GM19455 (cell line): ENCODE measurements around the gene CACNA1C.

ENCODE experiments used
- ATAC-seq: cut with Tn5 transposase; IDR thresholded peaks from one replicate; pipeline ENCODE4 v1.9.1; 2021; ENCODE audit not compliant: unreplicated experiment

CACNA1C gene

DNA sequence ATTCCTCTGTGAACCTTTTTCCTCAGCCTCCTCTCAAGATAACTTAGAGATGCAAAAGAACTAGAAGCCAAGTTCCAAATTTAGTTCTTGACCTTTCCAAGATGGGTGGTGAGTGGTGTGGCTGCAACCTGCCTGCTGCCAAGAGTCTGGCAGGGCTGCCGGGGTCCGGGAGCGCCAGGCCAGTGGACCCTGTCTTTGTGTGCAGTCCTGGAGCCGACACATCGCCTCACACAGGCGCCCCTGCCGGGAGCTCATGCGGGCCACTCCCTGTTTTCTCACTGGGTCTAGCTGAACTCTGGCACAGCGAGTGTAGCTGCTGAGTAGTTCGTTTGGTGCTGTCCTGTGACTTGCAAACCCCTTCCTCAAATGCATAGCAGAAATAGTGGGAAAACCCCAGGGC, 84.9 kb downstream of the CACNA1C start:
- no peak for ATAC-seq

DNA sequence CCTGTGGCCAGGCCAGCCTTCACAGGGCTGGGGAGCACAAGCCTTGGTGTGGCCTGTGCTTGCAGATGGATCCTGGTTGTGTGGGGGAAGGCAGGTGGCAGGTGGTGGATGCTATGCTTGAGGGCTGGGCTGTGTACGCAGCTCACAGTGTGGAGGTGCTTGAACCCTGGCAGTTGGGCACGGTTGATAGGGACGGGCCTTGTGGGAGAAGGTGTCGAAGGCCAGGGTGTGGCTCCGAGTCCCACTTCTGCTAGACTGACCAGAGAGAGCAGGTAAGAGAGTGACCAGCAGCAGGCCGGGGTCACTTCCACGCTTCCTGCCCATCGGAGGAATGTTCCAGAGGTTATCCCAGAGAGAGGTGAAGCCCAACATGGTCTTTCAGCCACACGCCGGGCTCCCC, 85.5 kb downstream of the CACNA1C start:
- no peak for ATAC-seq

- no peak for ATAC-seq
These were observed 86.1 kb downstream of the CACNA1C start for GRCh38 chr12:2138871-2139308.

- ATAC-seq: no peak
These were observed 86.9 kb downstream of the CACNA1C start for GRCh38 chr12:2139651-2140050.

- no peak for ATAC-seq
These were observed 88.2 kb downstream of the CACNA1C start for GRCh38 chr12:2140858-2141519.

GRCh38 chr12:2142068-2142467, 89.3 kb downstream of the CACNA1C start:
- ATAC-seq: no peak

GRCh38 chr12:2144951-2145350, 92.2 kb downstream of the CACNA1C start:
- ATAC-seq: no peak

DNA sequence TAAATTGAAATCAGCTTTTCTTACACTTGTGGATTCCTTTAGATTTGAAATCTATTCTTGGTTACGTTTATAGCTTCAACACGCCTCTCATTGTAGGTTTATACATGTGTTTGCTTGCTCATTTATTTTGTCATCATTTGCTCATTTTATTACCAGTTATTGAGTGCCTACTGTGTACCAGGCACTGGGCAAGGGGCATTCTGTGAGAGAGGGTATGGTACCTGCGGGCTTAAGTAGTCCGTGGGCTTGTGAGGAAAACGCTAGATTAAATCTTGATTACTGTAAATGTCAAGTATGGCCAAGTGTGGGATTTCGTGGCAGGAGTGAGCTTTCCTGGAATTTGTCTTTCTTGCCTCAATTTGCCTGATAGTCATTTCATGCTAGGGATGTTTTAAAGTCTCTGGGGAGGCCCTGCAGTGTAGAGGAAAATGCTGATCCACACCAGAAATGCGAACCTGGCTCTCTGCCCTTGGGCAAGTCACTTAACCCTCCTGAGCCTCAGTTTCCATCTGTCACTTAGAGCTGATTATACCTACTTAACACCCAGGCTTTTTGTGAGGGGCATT, 92.7 kb downstream of the CACNA1C start:
- no peak for ATAC-seq

- no peak for ATAC-seq
These were observed 94.5 kb downstream of the CACNA1C start for GRCh38 chr12:2147335-2147734.

DNA sequence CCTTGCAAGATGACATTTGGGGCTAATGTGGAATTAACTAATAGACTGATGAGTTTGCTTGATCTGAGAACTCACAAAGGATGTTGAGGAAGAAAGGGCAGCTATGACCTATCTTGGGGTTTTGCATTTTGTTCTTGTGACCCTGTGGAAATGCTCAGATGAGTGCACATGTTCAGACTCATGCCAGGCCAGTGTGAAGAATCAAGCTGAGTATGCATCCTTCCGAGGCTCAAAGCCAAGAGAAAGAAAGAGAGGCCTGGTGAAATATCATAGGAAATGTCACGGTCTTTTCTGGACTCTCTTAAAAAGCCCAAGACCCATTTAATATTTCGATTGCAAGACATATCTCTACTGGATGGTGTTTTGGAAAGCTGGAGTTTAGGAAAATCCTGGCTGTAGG, 96.3 kb downstream of the CACNA1C start:
- ATAC-seq: no peak

DNA sequence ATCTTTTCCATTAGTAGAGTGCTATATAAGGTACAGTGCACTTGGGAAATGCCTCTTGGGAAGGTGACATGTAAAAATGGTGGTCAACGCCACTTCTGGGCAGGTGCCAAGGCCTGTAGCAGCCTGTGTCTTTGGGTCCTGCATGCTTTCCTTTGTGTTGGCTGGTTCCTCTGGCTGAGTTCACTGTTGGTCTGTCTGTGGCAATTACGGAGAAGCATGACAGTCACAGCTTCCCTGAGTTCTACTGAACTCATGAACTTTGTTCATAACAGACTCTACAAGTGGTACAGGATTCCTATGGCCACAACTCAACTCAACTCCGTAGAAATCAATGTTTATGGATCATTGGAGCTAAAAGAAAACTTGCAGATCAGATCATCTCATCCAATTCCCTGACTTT, 98.0 kb downstream of the CACNA1C start:
- ATAC-seq: no peak

GRCh38 chr12:2151391-2151790, 98.6 kb downstream of the CACNA1C start:
- no peak for ATAC-seq

DNA sequence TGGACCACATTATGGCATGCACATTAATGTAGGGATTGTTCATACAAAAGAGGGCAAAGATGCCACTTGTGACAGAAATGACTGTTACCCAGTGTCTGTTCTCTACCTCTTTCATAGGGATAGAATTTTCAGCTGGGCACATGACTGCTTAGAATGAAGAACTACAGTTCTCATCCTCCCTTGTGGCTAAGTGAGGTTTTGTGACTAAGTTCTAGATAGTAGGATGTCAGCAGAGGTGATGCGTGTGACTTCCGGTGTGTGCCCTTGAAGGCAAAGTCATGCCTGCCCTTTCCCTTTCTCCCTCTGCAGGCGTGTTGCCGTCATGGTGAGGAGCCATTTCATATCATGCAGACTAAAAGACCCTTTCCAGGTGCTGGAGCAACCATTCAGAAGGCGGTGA, 99.3 kb downstream of the CACNA1C start:
- ATAC-seq: no peak

DNA sequence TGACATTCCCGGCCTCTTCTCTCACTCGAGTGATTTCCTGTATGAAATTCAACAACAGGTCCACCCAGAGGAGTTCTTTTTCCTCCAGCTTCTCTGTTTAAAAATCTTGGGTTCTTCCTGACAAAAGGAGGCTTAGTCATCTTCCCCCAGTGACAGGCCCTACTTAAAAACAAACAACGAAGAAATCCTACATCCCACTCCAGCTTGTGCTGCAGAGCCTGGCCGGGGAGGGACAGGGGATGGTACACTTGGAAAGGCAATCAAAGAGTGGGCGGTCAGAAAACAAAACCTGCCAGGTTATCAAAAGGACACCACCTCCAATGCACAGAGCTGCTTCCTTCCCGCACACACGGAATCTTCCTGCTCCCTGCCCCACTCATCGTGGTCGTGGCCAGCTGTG, 101.3 kb downstream of the CACNA1C start:
- ATAC-seq: no peak

DNA sequence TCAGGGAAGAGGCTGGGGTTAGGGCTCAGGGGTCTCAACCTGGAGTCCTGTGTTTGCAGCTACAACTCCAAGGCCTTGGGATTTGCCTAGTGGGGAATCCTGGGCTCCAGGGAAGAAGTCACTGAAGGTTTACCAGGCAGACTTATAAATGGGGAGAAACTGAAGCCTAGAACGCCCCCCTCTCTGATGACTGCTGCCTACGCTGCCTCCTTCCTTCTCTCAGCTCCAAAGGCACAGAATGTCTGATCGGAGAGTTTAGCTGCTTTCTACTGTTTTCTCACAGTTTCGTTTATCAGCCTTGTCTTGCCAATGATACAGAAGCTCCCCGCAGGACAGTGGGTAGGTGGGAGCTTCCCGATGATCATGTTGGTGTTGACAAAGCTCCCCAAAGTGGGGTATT, 101.7 kb downstream of the CACNA1C start:
- no peak for ATAC-seq

GRCh38 chr12:2156333-2156732, 103.5 kb downstream of the CACNA1C start:
- ATAC-seq: no peak

DNA sequence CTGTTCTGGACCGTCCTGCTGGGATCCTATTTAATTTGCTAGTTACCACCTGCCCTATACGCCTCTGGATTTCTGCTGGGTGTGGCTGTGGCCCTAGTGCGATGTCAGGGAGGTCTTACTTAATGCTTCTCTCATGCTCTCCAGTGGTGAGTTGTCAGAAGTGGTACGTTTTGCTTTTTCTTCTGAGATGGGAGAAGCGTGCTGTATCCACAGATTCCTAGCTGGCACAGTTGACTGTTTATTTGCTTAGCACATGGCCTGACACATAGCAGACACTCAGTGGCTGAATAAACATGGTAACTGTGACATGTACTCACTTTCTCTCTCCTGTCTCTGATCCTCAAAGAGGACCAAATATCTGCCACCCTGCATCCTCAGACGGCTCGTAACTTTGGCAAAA, 107.3 kb downstream of the CACNA1C start:
- no peak for ATAC-seq

GRCh38 chr12:2161473-2161872, 108.7 kb downstream of the CACNA1C start:
- no peak for ATAC-seq

GRCh38 chr12:2163177-2163941, 110.6 kb downstream of the CACNA1C start:
- ATAC-seq: no peak

DNA sequence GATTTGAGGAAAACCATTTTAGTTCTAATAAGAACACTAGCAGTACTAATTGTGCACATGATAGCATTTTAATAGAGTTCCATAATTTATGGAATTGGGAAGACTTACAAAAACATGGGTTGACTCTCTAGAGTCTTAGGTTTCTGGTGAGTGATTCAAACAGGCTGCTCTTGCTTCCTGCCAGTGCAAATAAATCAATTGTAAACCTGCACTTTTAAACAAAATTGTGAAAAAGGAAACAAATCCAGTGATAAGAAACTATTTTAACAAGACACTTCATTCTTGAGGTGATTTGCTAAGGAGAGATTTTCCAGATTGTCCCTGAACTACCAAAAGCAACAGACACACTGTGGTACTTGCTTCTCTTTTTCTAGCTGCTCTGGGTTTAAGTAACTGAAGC, 112.2 kb downstream of the CACNA1C start:
- no peak for ATAC-seq

GRCh38 chr12:2165927-2166326, 113.1 kb downstream of the CACNA1C start:
- no peak for ATAC-seq

GRCh38 chr12:2166696-2167095, 113.9 kb downstream of the CACNA1C start:
- no peak for ATAC-seq
